ENCODE measurements around the gene CD72.

GRCh38 chr9:35661756-35662350, 43.6 kb upstream of the CD72 start:
- TF ChIP-seq, protein P1, sequence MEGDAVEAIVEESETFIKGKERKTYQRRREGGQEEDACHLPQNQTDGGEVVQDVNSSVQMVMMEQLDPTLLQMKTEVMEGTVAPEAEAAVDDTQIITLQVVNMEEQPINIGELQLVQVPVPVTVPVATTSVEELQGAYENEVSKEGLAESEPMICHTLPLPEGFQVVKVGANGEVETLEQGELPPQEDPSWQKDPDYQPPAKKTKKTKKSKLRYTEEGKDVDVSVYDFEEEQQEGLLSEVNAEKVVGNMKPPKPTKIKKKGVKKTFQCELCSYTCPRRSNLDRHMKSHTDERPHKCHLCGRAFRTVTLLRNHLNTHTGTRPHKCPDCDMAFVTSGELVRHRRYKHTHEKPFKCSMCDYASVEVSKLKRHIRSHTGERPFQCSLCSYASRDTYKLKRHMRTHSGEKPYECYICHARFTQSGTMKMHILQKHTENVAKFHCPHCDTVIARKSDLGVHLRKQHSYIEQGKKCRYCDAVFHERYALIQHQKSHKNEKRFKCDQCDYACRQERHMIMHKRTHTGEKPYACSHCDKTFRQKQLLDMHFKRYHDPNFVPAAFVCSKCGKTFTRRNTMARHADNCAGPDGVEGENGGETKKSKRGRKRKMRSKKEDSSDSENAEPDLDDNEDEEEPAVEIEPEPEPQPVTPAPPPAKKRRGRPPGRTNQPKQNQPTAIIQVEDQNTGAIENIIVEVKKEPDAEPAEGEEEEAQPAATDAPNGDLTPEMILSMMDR (IDR thresholded peaks at IDR 0.05), result no peak
- TF ChIP-seq POLR2A (IDR thresholded peaks at IDR 0.05), result no peak

All from esophagus squamous epithelium (tissue), 4 donors.